HT1080 (cell line): Measurements from ENCODE around the gene RBM17. TPM values are rescaled to one million over a fixed set of nuclear protein-coding genes. Genes with fewer than 3 reads are reported as not detected.
A peak's percentile ranks its signal among the peaks of the same experiment; 100 is the strongest.
"Not testable (repeated sequence)": the region's sequence is repeated elsewhere in the genome, so short reads cannot be mapped to it uniquely, and the experiment has no call there.

ENCODE experiments used
- DNase-seq: peaks from one replicate; pipeline ENCODE4 v3.0.0-alpha.2; 2015; ENCODE audit warnings: low read depth
- small RNA-seq: library from RNA; depleted of rRNA; stranded (forward); fragments of <200 nt; gene quantifications from one replicate; pipeline ENCODE3, GENCODE V24; 2014
- total RNA-seq: library from RNA; depleted of rRNA; stranded (reverse); fragments of >200 nt; shearing (Covaris generic); gene quantifications from 2 replicates; pipeline ENCODE4 v1.2.3, GENCODE V29; 2014; rRNA removed

The RBM17 gene
- total RNA-seq, 1 experiment from 2014 or later: 49.6 TPM

GRCh38 chr10:6151087-6151977 lies 62.5 kb downstream of the RBM17 start:
- DNase-seq: no peak

DNA sequence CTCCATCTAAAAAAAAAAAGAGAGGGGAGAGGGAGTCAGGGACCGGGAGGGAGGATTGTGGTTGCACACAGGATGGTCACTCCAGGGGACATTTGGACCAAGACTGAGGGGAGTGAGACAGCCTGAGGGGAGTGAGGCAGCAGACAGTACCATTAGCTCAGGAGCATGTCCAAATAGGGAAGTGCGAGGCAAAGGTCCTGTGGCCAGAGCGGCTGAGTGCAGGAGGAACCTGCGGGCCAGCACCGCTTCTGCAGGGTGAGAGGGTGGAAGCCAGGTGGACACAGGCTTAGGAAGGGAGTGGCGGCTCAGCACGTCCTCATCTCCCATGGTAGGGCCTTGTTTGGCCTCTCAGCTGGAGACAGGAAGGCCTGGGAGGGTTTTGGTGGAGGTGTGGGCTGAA lies 65.0 kb downstream of the RBM17 start:
- DNase-seq: no peak

- no peak for DNase-seq
Measured at GRCh38 chr10:6154566-6154965, 65.7 kb downstream of the RBM17 start.

DNA sequence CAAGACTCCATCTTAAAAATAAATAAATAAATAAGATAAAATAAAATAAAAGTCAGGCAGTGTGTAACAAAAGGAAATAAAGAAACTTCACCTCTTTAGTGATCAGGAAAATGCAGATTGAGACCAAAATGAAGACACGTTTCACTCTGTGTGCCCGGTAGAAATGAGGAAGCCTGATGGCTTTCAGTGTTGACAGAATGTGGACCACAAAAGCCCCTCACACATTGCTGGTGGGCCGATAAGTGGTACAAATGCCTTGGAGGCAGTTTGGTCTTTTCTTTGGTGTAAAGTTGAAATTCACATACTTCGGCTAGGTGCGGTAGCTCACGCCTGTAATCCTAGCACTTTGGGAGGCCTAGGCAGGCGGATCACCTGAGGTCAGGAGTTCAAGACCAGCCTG lies 69.4 kb downstream of the RBM17 start:
- no peak for DNase-seq

- no peak for DNase-seq
Measured at GRCh38 chr10:6161921-6162320, 73.1 kb downstream of the RBM17 start.

- DNase-seq: no peak
Measured at GRCh38 chr10:6162589-6163356, 73.9 kb downstream of the RBM17 start.

- DNase-seq: peak; percentile 77
Measured at GRCh38 chr10:6163364-6164270, 74.8 kb downstream of the RBM17 start.

GRCh38 chr10:6164271-6165095 lies 75.6 kb downstream of the RBM17 start:
- no peak for DNase-seq

DNA sequence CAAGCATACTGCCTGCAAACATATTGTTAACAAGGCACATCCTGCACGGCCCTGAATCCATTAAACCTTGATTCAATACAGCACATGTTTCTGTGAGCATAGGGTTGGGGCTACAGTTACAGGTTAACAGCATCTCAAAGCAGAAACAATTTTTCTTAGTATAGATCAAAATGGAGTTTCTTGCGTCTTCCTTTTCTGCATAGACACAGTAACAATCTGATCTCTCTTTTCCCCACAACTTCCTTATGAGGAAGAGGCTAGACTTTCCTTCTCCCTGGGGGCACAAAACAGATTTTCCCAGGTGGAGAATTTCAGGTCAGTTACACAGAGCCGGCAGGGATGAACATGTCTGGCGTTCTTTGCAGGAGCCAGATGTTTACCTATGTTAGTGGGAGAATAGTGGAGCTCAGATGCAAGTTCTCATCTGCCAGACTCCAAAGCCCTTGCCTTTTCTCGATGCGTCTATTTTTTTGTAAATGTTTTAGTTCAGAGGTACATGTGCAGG lies 76.4 kb downstream of the RBM17 start:
- DNase-seq: no peak

DNA sequence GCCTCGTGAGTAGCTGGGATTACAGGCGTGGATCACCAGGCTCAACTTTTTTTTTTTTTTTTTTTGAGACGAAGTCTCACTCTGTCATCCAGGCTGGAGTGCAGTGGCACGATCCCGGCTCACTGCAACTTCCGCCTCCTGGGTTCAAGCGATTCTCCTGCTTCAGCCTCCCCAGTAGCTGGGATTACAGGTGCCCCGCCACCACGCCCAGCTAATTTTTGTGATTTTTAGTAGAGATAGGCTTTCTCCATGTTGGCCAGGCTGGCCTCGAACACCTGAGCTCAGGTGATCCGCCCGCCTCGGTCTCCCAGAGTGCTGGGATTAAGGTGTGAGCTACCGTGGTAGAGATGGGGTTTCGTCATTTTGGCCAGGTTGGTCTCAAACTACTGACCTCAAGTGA lies 77.1 kb downstream of the RBM17 start:
- DNase-seq: not testable (repeated sequence)

Small RNA genes lying within 50 kb of the gene (small RNA-seq; reads per million reads assigned to genes)
- not detected for gene MIR3155A

Other genes with a start within 250 kb of the RBM17 start
- gene ANKRD16, start 199.1 kb upstream of the RBM17 start, total RNA-seq: 10.1 and 13.5 TPM in 2 replicates
- gene FBH1, start 198.8 kb upstream of the RBM17 start, total RNA-seq: 66.5 and 77.0 TPM in 2 replicates
- gene IL15RA, start 111.5 kb upstream of the RBM17 start, total RNA-seq: 14.3 and 22.9 TPM in 2 replicates
- not detected in 2 replicates for gene IL2RA, start 26.7 kb upstream of the RBM17 start, total RNA-seq
- gene PFKFB3, start 113.9 kb downstream of the RBM17 start, total RNA-seq: 27.3 and 32.0 TPM in 2 replicates